Nephron (organoid): ENCODE results near the gene EPB41.

ENCODE experiments used
- H3K27ac Mint-ChIP-seq, 3 experiments: 2 replicates each; pipeline ENCODE4 v1.8.0; 2020; ENCODE audit warnings: mixed read lengths in 3 of 3, mild to moderate bottlenecking in 2 of 3, moderate library complexity in 1 of 3
- H3K27me3 Mint-ChIP-seq: 2 replicates; pipeline ENCODE4 v1.8.0; 2021; ENCODE audit warnings: low read depth, mild to moderate bottlenecking, moderate library complexity, mixed read lengths
- H3K36me3 Mint-ChIP-seq: 2 replicates; pipeline ENCODE4 v1.8.0; 2020; ENCODE audit warnings: low read depth, mixed read lengths
- H3K4me1 Mint-ChIP-seq: 2 replicates; pipeline ENCODE4 v1.8.0; 2020; ENCODE audit warnings: mixed read lengths
- H3K4me3 Mint-ChIP-seq, 3 experiments: 2 replicates each; pipeline ENCODE4 v1.8.0; 2020; ENCODE audit warnings: mild to moderate bottlenecking in 3 of 3, mixed read lengths in 3 of 3, moderate library complexity in 2 of 3
- H3K9me3 Mint-ChIP-seq: 2 replicates; pipeline ENCODE4 v1.8.0; 2020; ENCODE audit warnings: mixed read lengths
- CTCF ChIP-seq, 3 experiments: fragments of 200-600 bp; sonication (generic); IDR thresholded peaks; one replicate each; pipeline ENCODE4 v1.5.0; 2021; ENCODE audit warnings: antibody characterized with exemption in 3 of 3; ENCODE audit not compliant: unreplicated experiment in 3 of 3

Gene EPB41

GRCh38 chr1:28914228-28915030 lies at the start of gene EPB41:
Gene EPB41 (plus strand): TSS chr1:28914569. CDS start chr1:28987438, 72,869 bp downstream.
- peak within 1 kb of the TSS; percentile 73 to 98 (median 97) for H3K27ac Mint-ChIP-seq
- H3K4me3 Mint-ChIP-seq, result peak within 1 kb of the TSS; percentile 96 to 99 (median 98)
- no peaks in the 10 kb centered on the region for H3K9me3 Mint-ChIP-seq
- H3K36me3 Mint-ChIP-seq, result no peaks in the 10 kb centered on the region
- no peak for TF ChIP-seq CTCF (IDR thresholded peaks at IDR 0.05; ENCODE audit: unreplicated experiment in 3 of 3)
- peaks cover 9% of the 10 kb centered on the region for H3K4me1 Mint-ChIP-seq
- no peaks in the 10 kb centered on the region for H3K27me3 Mint-ChIP-seq

- no peaks in the 10 kb centered on the region for H3K9me3 Mint-ChIP-seq
- H3K4me3 Mint-ChIP-seq, result no peak overlapping the region
- TF ChIP-seq CTCF (IDR thresholded peaks at IDR 0.05; ENCODE audit: unreplicated experiment in 3 of 3), result no peak
- H3K27ac Mint-ChIP-seq, result peak overlapping the region in 1 of 3 experiments; percentile 28
- H3K36me3 Mint-ChIP-seq, result no peaks in the 10 kb centered on the region
- H3K27me3 Mint-ChIP-seq, result peaks cover 23% of the 10 kb centered on the region
- peaks cover 8% of the 10 kb centered on the region for H3K4me1 Mint-ChIP-seq
Observed at GRCh38 chr1:28864695-28865094, 49.7 kb upstream of the EPB41 start.

GRCh38 chr1:28865997-28866650 lies 48.2 kb upstream of the EPB41 start:
- no peaks in the 10 kb centered on the region for H3K9me3 Mint-ChIP-seq
- no peak for TF ChIP-seq CTCF (IDR thresholded peaks at IDR 0.05; ENCODE audit: unreplicated experiment in 3 of 3)

GRCh38 chr1:28867850-28868249 lies 46.5 kb upstream of the EPB41 start:
- H3K27me3 Mint-ChIP-seq, result peaks cover 16% of the 10 kb centered on the region
- H3K36me3 Mint-ChIP-seq, result no peaks in the 10 kb centered on the region
- no peak overlapping the region for H3K4me3 Mint-ChIP-seq
- H3K4me1 Mint-ChIP-seq, result no peaks in the 10 kb centered on the region
- H3K9me3 Mint-ChIP-seq, result no peaks in the 10 kb centered on the region
- H3K27ac Mint-ChIP-seq, result no peak overlapping the region
- no peak for TF ChIP-seq CTCF (IDR thresholded peaks at IDR 0.05; ENCODE audit: unreplicated experiment in 3 of 3)

More at GRCh38 chr1:28865997-28866650, 48.2 kb upstream of the EPB41 start:
- Mint-ChIP-seq H3K27ac (no peak overlapping the region), H3K4me3 (no peak overlapping the region), H3K27me3 (peaks cover 21% of the 10 kb centered on the region), H3K4me1 (peaks cover 5% of the 10 kb centered on the region), H3K36me3 (no peaks in the 10 kb centered on the region)

- H3K36me3 Mint-ChIP-seq, result no peaks in the 10 kb centered on the region
- no peaks in the 10 kb centered on the region for H3K4me1 Mint-ChIP-seq
- peaks cover 16% of the 10 kb centered on the region for H3K27me3 Mint-ChIP-seq
- TF ChIP-seq CTCF (IDR thresholded peaks at IDR 0.05; ENCODE audit: unreplicated experiment in 3 of 3), result no peak
- no peaks in the 10 kb centered on the region for H3K9me3 Mint-ChIP-seq
- peak overlapping the region in 1 of 3 experiments; percentile 6 for H3K27ac Mint-ChIP-seq
- no peak overlapping the region for H3K4me3 Mint-ChIP-seq
Observed at GRCh38 chr1:28869952-28870351, 44.4 kb upstream of the EPB41 start.
